Activated T-cell treated with anti-CD3 and anti-CD28 coated beads, Interleukin-2, amount 50 U/mL, for 24 hours (primary cell): ENCODE data around the gene CDK9.
"Not testable (repeated sequence)": the region's sequence is repeated elsewhere in the genome, so short reads cannot be mapped to it uniquely, and the experiment has no call there.

Source experiments
- DNase-seq: peaks from one replicate; pipeline ENCODE4 v3.0.0-alpha.2; 2020
- H3K27ac Mint-ChIP-seq: 2 replicates; pipeline ENCODE4 v1.8.0; 2020; ENCODE audit warnings: mild to moderate bottlenecking, mixed read lengths
- H3K27me3 Mint-ChIP-seq: 2 replicates; pipeline ENCODE4 v1.8.0; 2020; ENCODE audit warnings: mixed read lengths
- H3K36me3 Mint-ChIP-seq: 2 replicates; pipeline ENCODE4 v1.8.0; 2020; ENCODE audit warnings: low read depth, mixed read lengths
- H3K4me1 Mint-ChIP-seq: 2 replicates; pipeline ENCODE4 v1.8.0; 2020; ENCODE audit warnings: low read depth, mixed read lengths
- H3K4me3 Mint-ChIP-seq: 2 replicates; pipeline ENCODE4 v1.8.0; 2020; ENCODE audit warnings: mild to moderate bottlenecking, moderate library complexity, mixed read lengths
- H3K9me3 Mint-ChIP-seq: 2 replicates; pipeline ENCODE4 v1.8.0; 2020; ENCODE audit warnings: mixed read lengths

Gene CDK9

GRCh38 chr9:127835991-127836516 lies 50.2 kb downstream of the CDK9 start:
- Mint-ChIP-seq H3K27ac (no peak overlapping the region), H3K9me3 (no peaks in the 10 kb centered on the region), H3K4me1 (peaks cover 23% of the 10 kb centered on the region), H3K27me3 (no peaks in the 10 kb centered on the region), H3K36me3 (no peaks in the 10 kb centered on the region), H3K4me3 (no peak overlapping the region)
- no peak for DNase-seq

- H3K9me3 Mint-ChIP-seq, H3K27ac Mint-ChIP-seq, H3K4me3 Mint-ChIP-seq, DNase-seq, H3K27me3 Mint-ChIP-seq, H3K36me3 Mint-ChIP-seq: not testable (repeated sequence)
- H3K4me1 Mint-ChIP-seq, result peaks cover 23% of the 10 kb centered on the region
Measured at GRCh38 chr9:127836561-127836960, 50.7 kb downstream of the CDK9 start.

GRCh38 chr9:127837346-127837745 lies 51.5 kb downstream of the CDK9 start:
- Mint-ChIP-seq H3K4me3 (no peak overlapping the region), H3K27ac (no peak overlapping the region), H3K9me3 (no peaks in the 10 kb centered on the region), H3K27me3 (no peaks in the 10 kb centered on the region), H3K36me3 (no peaks in the 10 kb centered on the region), H3K4me1 (peaks cover 20% of the 10 kb centered on the region)
- no peak for DNase-seq

GRCh38 chr9:127838375-127839078 lies 52.7 kb downstream of the CDK9 start:
- Mint-ChIP-seq H3K36me3 (no peaks in the 10 kb centered on the region), H3K27me3 (no peaks in the 10 kb centered on the region), H3K9me3 (no peaks in the 10 kb centered on the region), H3K4me1 (peaks cover 13% of the 10 kb centered on the region), H3K4me3 (no peak overlapping the region), H3K27ac (no peak overlapping the region)
- DNase-seq, result no peak
